Pancreas (tissue), 10 donors: ENCODE results near the gene DMRT3. TPM values are rescaled to one million over a fixed set of nuclear protein-coding genes. Genes with fewer than 3 reads are reported as not detected.

Experiments used
- ATAC-seq, 4 donors: fragments of 200-7000 bp; cut with Tn5 transposase; one replicate each; pipeline versions ENCODE4 v1.8.0 to v1.9.1; 2020; ENCODE audit warnings: mild to moderate bottlenecking in 4 of 4, moderate library complexity in 4 of 4
- DNase-seq, 6 donors: peaks; one replicate each; pipeline ENCODE4 v3.0.0-alpha.2; 2020
- FAIRE-seq: peaks from 2 replicates; lab custom pipeline; 2012; peaks lifted over from hg19 to GRCh38; lab: Jason Lieb, UNC
- H3K27ac ChIP-seq, 4 donors: fragments of 200-600 bp; sonication (generic); 1 replicate in 3 of 4; 2 replicates in 1 of 4; pipeline versions ENCODE4 v1.5.0 to v1.8.0; 2020
- H3K27me3 ChIP-seq, 4 donors: fragments of 200-600 bp; one replicate each; pipeline ENCODE4 v1.8.0; 2021
- H3K36me3 ChIP-seq, 3 donors: fragments of 200-600 bp; sonication (generic) in 1 of 3; one replicate each; pipeline versions ENCODE4 v1.5.0 to v1.8.0; 2020 to 2021
- H3K4me1 ChIP-seq, 3 donors: fragments of 200-600 bp; one replicate each; pipeline ENCODE4 v1.8.0; 2021
- H3K4me3 ChIP-seq, 4 donors: fragments of 200-600 bp; sonication (generic) in 2 of 4; one replicate each; pipeline versions ENCODE4 v1.5.0 to v1.8.0; 2020 to 2021
- H3K9me3 ChIP-seq, 4 donors: fragments of 200-600 bp; one replicate each; pipeline ENCODE4 v1.8.0; 2021
- CTCF ChIP-seq, 4 donors: fragments of 200-600 bp; sonication (generic) in 3 of 4; IDR thresholded peaks; one replicate each; pipeline versions ENCODE4 v1.5.0 to v1.8.0; 2021; ENCODE audit warnings: antibody characterized with exemption in 4 of 4
- WGBS, 2 donors: extraction: QIAGEN DNeasy Blood & Tissue Kit; methylation state at CpG; one replicate each; pipeline ENCODE4 v1.1.7; 2013; 5-methylcytosine and 5-hydroxymethylcytosine counted together
- intact Hi-C, 3 donors: fragments of 100-400 bp; cut with DNase I; formaldehyde crosslinking; loops; one replicate each; pipeline versions ENCODE4 v1.11.1 to v1.14.2; 2022
- polyA plus RNA-seq, 2 donors: library from polyadenylated mRNA; stranded (reverse); fragments of 200-250 nt; gene quantifications; one replicate each; pipeline ENCODE4 v1.2.3, GENCODE V29; 2013
- total RNA-seq, 6 donors: library from RNA; stranded (reverse); fragmentation: NEBNext Ultra II Directional in 4 of 6; extraction: Animal tissue kit (Norgen Biotek cat#: 25700) in 4 of 6; gene quantifications; one replicate each; pipeline versions ENCODE4 v1.2.1 to v1.2.4, GENCODE V29; 2021 to 2023
- donor health status: healthy with polysubstance abuse.
- donor health status: DM: no; HTN: no; CAD: no; lungs with moderate emphysema.
- donor health status: DM: no; HTN: no; CAD: no.
- donor health status: control.
- donor health status: control.
- donor health status: Bipolar disorder and iron deficiency.
- donor health status: DM: yes; HTN: yes; CAD: no.
- donor health status: DM: no; HTN: no; CAD: no.
- donor health status: DM: no; HTN: no; CAD: no.
- donor health status: DM: yes; HTN: yes; CAD: no.

The DMRT3 gene
- total and polyA plus RNA-seq, 8 donors = not detected

- ATAC-seq (no peak), DNase-seq (no peak), FAIRE-seq (no peak)
- Histone ChIP-seq H3K27me3 (peaks cover 0 to 2% (median 0%) of the 10 kb centered on the region in 4 donors), H3K27ac (no peak overlapping the region), H3K9me3 (no peaks in the 10 kb centered on the region), H3K4me3 (no peak overlapping the region), H3K36me3 (no peaks in the 10 kb centered on the region), H3K4me1 (no peaks in the 10 kb centered on the region)
- TF ChIP-seq CTCF (IDR thresholded peaks at IDR 0.05) = no peak
- intact Hi-C loops = no loop called here
Observed at GRCh38 chr9:1026219-1026618, 49.8 kb downstream of the DMRT3 start.

DNA sequence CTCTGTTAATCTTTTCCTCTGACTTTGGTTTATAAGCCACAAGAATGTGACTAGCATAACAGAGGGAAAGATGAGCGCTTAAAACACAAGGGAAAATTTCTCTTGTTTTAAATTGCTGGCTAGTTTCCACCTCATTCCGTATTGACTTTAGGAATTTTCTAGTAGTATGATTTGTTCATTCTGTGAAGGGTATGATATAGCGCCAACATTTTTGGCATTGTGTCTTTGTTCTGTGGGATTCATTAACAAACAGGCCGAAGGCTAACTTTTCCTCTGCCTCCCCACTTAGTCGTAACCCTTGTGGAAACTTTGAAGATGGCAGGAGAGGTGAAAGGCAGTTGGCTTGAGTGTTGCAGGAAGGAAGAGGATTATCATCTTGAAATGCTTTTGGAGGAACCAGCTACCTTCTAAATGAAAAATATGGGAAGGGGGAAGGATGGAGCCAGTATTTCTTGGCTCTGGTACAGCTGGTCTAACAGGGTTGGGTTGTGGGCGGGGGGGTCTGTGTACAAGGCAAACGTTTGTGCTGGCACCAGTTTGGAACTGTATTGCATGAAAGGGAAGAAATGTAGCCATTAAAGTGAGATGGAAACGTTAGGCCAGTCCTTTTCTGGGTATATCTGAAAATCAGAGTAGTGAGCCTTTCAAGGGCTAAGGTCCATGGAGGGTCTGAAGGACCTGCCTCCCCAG lies 52.2 kb downstream of the DMRT3 start:
- FAIRE-seq (no peak), DNase-seq (no peak), ATAC-seq (peak in 1 of 4 donors; percentile 31)
- H3K27ac ChIP-seq = no peak overlapping the region
- intact Hi-C loops = no loop called here
- no peaks in the 10 kb centered on the region for H3K36me3 ChIP-seq
- no peak overlapping the region for H3K4me3 ChIP-seq
- peaks cover 0 to 10% (median 2%) of the 10 kb centered on the region in 4 donors for H3K27me3 ChIP-seq
- H3K9me3 ChIP-seq = no peaks in the 10 kb centered on the region
- 48 to 61% methylated on average over 8 of the region's 8 CpGs for WGBS, 2 donors
- H3K4me1 ChIP-seq = no peaks in the 10 kb centered on the region
- TF ChIP-seq CTCF (IDR thresholded peaks at IDR 0.05) = no peak

DNA sequence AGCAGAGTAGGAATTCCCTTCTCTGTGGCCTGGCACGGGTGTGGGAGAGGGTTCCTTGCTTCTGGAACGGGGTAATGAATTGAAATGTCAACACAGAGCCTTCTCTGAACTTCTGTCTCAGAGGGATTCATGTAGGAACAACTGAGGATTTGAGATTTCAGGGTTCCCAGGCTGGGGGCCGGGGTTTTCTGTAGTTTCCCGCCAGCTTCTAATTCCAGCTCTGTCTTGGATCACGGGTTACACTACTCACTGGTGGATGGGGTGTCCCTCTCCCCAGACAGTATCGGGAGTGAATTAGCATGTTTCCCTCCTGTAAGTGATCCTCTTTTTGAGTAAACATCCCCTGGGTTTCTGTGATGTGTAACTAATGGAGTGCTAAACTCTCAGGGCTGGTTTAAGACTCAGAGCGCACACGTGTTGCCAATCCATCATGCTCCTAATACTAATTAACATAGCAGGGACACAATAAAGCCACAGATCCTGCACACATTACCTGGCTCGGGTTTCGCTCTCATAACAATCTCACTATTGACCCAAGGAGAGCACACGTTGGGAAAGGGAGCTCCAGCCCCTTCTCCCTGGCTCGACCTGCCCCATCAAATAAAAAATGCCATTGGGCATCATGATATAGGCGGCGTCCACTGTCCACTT lies 55.6 kb downstream of the DMRT3 start:
- Histone ChIP-seq H3K4me3 (no peak overlapping the region), H3K4me1 (no peaks in the 10 kb centered on the region), H3K9me3 (no peaks in the 10 kb centered on the region), H3K36me3 (no peaks in the 10 kb centered on the region), H3K27me3 (peaks cover 0 to 17% (median 3%) of the 10 kb centered on the region in 4 donors), H3K27ac (no peak overlapping the region)
- FAIRE-seq = no peak
- ATAC-seq = no peak
- intact Hi-C loops = no loop called here
- no peak for TF ChIP-seq CTCF (IDR thresholded peaks at IDR 0.05)
- no peak for DNase-seq
- 27 to 32% methylated on average over 14 of the region's 14 CpGs for WGBS, 2 donors

DNA sequence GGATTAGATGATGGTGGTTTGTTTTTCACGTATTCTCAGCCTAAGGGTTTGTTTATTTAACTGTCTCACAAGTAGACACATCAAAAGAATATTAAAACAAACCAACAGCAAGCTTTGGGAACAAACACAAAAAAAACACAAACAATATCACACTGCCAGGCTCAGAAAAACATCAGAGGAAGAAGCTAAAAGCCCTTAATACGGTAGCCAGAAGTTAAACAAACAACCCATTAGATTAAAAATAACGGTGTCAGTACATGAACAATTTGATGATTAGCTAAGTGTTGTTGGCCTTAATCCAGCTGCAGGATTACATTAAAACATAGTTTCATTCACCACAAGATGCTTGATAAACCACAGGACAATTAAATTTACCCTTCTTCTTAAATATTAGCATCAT lies 57.8 kb downstream of the DMRT3 start:
- H3K4me3 ChIP-seq = no peak overlapping the region
- TF ChIP-seq CTCF (IDR thresholded peaks at IDR 0.05) = no peak
- FAIRE-seq (no peak), DNase-seq (no peak), ATAC-seq (no peak)
- WGBS, 2 donors = 11% methylated on average over 3 of the region's 3 CpGs
- no peaks in the 10 kb centered on the region for H3K4me1 ChIP-seq
- H3K9me3 ChIP-seq = no peaks in the 10 kb centered on the region
- H3K27me3 ChIP-seq = peaks cover 0 to 37% (median 7%) of the 10 kb centered on the region in 4 donors
- no peak overlapping the region for H3K27ac ChIP-seq
- intact Hi-C loops = no loop called here
- no peaks in the 10 kb centered on the region for H3K36me3 ChIP-seq

DNA sequence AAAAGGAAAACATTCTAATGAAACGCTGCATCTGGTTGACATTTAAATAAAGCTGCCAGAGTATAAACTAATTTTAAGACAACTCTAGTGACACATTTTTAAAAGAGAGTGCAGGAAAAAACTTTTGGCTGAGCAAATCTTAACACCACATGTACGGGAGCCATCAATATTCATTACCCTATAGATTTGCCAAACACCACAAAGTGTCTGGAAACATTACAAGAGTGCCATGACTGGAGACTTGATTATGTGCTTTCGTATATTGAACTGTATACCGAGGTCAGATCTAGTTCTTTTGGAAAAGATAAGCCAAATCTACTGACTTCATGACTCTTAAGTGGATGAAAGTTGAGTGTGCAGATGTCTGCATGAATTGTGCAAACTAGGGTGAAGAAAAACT lies 63.1 kb downstream of the DMRT3 start:
- ATAC-seq (no peak), DNase-seq (no peak), FAIRE-seq (no peak)
- Histone ChIP-seq H3K27me3 (peaks cover 0 to 76% (median 12%) of the 10 kb centered on the region in 4 donors), H3K36me3 (no peaks in the 10 kb centered on the region), H3K4me3 (no peak overlapping the region), H3K4me1 (no peaks in the 10 kb centered on the region), H3K9me3 (no peaks in the 10 kb centered on the region), H3K27ac (no peak overlapping the region)
- no peak for TF ChIP-seq CTCF (IDR thresholded peaks at IDR 0.05)
- intact Hi-C loops = no loop called here
- 36 to 43% methylated on average over 4 of the region's 4 CpGs for WGBS, 2 donors
